C4-2B (cell line): ENCODE results near the gene PRKCE.

Experiments
- H3K27ac ChIP-seq: fragments of 450-650 bp; 2 replicates; pipeline ENCODE4 v1.5.1; 2017
- ZFX ChIP-seq: fragments of 450-650 bp; IDR thresholded peaks from 2 replicates; pipeline ENCODE4 v1.6.1; 2017
- TF ChIP-seq, protein P1 (sequence below): fragments of 450-650 bp; conservative IDR thresholded peaks from 2 replicates; pipeline ENCODE4 v1.5.1; 2017; ENCODE audit warnings: mild to moderate bottlenecking

The PRKCE gene

DNA sequence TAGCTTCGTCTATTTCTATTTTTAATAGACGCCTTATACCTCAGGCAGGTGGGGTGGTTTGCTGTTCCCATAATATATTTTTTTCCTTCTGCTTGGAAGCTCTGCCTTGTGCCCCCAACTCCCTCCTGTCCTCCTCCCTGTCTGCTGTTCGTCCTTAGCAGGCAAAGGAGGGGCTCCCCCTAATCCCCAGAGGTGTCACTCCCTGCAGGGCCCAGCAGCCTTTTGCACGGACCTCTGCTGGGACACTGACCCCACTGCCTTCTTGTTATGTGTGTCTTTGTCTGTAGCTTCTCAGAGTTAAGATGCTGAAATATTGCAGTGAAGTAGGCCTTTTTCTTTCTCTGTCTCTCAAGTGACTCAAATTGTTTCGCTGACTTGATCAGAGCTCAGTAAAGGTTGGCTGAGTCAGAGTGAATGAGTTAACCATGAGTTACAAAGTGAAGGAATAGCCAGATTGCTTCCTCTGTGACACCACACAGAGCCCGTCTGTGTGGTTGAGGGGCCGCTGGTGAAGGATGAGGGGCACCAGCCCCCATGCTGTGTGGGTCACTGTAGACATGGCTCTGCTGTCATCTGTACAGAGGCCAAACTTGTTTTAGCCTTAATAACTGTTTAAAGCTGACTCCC lies 47.7 kb downstream of the PRKCE start:
- TF ChIP-seq, protein P1, sequence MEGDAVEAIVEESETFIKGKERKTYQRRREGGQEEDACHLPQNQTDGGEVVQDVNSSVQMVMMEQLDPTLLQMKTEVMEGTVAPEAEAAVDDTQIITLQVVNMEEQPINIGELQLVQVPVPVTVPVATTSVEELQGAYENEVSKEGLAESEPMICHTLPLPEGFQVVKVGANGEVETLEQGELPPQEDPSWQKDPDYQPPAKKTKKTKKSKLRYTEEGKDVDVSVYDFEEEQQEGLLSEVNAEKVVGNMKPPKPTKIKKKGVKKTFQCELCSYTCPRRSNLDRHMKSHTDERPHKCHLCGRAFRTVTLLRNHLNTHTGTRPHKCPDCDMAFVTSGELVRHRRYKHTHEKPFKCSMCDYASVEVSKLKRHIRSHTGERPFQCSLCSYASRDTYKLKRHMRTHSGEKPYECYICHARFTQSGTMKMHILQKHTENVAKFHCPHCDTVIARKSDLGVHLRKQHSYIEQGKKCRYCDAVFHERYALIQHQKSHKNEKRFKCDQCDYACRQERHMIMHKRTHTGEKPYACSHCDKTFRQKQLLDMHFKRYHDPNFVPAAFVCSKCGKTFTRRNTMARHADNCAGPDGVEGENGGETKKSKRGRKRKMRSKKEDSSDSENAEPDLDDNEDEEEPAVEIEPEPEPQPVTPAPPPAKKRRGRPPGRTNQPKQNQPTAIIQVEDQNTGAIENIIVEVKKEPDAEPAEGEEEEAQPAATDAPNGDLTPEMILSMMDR, result no peak
- H3K27ac ChIP-seq, result no peak overlapping the region

DNA sequence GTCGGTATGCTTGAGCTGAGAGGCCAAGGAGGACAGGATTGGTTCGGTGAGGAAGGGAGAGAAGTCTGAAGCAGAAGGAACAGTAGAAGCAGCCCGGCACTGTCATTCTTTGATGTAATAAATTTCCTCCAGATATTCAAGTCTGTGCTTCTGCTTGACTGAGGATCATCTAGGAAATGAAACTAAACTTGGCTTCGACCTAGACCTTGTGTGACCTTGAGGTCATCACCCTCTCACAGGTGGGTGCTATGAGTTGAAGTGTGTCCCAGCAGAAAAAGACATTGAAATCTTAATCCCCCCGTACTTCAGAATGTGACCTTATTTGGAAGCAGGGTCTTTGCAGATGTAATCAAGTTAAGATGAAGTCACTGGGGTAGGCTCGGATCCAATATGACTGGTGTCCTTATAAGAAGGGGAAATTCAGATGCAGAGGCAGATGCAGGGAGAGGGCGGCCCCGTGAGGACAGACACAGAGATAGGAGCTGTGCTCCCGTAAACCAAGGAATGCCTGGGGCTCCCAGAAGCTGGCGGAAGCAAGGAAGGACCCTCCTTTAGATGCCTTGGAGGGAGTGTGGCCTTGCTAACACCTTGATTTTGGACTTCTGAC lies 49.0 kb downstream of the PRKCE start:
- no peak overlapping the region for H3K27ac ChIP-seq
- no peak for TF ChIP-seq ZFX
- TF ChIP-seq, protein P1, result no peak

DNA sequence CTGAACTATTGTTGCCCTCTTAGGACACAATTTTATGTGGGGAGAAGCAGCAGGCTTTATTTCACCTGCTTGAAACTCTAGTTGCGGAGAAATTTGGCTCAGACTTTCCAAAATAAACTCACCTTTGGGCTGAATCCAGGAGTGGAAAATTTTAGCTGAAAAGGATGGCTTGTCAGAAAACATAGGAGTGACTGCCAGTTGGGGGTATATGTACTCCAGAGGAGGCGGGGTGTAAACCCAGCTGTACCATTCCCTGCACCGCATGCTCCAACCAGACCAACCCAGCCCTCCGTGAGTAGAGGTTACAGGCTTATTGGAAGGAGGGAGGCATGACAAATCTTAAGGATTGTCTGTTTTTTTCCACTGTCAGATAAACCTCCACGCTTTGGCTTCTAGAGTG lies 53.8 kb downstream of the PRKCE start:
- TF ChIP-seq ZFX, result no peak
- TF ChIP-seq, protein P1, result no peak
- H3K27ac ChIP-seq, result no peak overlapping the region

DNA sequence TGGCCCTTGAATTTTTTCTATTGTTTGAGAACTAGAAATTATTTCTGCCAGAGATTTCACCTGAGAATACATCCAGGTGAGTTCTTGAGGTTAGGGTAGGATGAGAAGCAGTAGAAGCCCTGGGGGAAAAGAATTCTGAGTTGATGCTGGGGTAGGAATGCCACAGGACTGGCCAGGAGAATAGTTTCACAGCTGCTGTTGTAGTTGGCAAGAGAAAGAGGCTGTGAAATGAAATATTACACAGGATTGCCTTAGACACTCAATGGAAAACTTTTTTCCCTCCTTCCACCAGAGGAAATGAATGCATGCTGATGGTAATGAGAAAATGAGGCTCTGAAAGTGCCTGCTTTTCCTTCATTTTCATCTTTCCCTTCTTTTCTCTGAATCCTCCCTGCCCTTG lies 54.6 kb downstream of the PRKCE start:
- TF ChIP-seq, protein P1, result no peak
- TF ChIP-seq ZFX, result no peak
- no peak overlapping the region for H3K27ac ChIP-seq

DNA sequence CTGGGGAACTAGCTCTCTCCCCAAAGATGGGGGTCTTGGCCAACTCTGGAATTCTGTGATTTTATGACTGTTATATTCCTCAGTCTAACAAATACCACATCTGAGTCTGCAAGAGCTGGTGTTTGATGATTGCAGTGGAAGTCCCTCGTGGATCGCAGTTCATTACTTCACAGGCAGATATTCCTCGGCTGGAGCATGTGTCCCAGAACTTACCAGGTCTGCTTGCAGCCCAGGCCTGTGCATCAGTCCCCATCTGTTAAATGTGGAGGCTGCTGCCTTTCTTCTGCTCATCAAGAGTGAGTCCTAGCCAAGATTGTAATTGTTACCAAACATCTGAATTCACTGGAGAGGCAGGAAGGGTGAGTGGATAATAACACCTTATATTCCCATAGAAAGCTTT lies 55.5 kb downstream of the PRKCE start:
- no peak for TF ChIP-seq ZFX
- TF ChIP-seq, protein P1, result no peak
- no peak overlapping the region for H3K27ac ChIP-seq

DNA sequence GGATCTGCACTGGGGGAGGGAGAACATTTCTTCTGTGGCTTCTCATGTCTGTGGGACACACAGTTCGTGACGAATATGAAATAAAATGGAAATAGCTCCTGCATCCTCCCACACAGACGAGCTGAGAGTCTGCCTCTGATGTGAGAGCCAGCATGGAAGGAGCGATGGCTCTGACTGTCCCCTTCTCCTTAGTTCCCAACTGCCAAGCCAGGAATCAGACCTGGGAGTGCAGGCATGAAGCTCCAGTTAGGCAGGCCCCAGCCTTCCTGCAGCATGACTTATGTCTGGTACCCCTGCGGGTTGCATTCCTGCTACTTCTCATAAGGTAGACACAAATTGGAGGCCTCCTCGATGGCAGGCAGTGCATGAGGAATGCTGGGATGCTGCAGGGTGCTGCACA lies 56.2 kb downstream of the PRKCE start:
- TF ChIP-seq ZFX, result no peak
- TF ChIP-seq, protein P1, result no peak
- H3K27ac ChIP-seq, result no peak overlapping the region

DNA sequence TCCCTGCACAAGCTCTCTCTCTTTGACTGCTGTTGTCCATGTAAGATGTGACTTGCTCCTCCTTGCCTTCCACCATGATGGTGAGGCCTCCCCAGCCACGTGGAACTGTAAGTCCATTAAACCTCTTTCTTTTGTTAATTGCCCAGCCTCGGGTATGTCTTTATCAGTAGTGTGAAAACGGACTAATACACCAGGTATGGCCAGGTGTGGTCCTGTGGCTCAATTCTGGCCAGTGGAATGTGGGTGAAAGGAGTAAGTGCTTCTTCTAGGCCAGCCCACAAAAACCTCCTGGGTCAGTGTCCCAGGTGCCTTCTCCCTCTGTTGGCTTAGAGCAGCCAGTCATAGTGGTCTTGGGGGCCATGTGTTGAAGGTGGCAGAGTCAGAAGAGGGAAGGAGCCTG lies 57.0 kb downstream of the PRKCE start:
- H3K27ac ChIP-seq, result no peak overlapping the region
- TF ChIP-seq, protein P1, result no peak
- no peak for TF ChIP-seq ZFX
